ENCODE measurements around the gene OR7G1. TPM values are rescaled to one million over a fixed set of nuclear protein-coding genes. Genes with fewer than 3 reads are reported as not detected.

The OR7G1 gene
- total RNA-seq, 1 experiment from 2014 or later, result not detected

DNA sequence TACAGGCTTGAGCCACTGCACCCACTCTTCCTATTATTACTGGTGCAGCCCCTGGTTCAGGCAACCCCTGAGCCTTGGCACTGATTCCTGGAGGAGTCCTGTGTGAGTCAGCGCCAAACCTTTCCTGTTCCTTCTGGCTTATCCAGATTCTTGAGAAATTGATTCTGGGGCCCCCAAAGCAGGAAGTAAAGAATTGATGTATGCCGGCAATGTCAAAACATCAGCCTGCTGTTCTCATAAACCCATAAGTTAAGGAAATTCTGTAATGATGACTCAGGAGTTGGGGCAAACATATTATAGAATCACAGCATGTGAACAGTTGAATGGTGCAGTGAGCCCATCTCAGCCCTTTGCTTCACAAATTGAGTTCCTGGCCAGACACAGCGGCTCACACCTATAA lies 12.6 kb upstream of the OR7G1 start:
- Histone ChIP-seq H4K20me1 (ENCODE audit: insufficient read depth) (no peaks in the 10 kb centered on the region), H3K4me3 (no peak overlapping the region), H3K4me1 (replicated peaks; ENCODE audit: insufficient read depth) (peaks cover 30% of the 10 kb centered on the region), H3K79me2 (ENCODE audit: low read depth) (no peaks in the 10 kb centered on the region), H3K9me3 (ENCODE audit: insufficient read depth, low read depth) (no peaks in the 10 kb centered on the region; the same call in 1 of the 2 replicates), H3F3A (ENCODE audit: insufficient read depth, low read depth) (peaks cover 11% of the 10 kb centered on the region; the same call in 1 of the 2 replicates), H3K27me3 (ENCODE audit: insufficient read depth, low read depth) (no peaks in the 10 kb centered on the region), H3K36me3 (ENCODE audit: low read depth) (no peaks in the 10 kb centered on the region), H2AFZ (no peak overlapping the region), H3K4me2 (peak overlapping the region; percentile 39), H3K27ac (peak overlapping the region; percentile 62), H3K9me2 (ENCODE audit: insufficient read depth) (no peaks in the 10 kb centered on the region)
- TF ChIP-seq, protein P1, sequence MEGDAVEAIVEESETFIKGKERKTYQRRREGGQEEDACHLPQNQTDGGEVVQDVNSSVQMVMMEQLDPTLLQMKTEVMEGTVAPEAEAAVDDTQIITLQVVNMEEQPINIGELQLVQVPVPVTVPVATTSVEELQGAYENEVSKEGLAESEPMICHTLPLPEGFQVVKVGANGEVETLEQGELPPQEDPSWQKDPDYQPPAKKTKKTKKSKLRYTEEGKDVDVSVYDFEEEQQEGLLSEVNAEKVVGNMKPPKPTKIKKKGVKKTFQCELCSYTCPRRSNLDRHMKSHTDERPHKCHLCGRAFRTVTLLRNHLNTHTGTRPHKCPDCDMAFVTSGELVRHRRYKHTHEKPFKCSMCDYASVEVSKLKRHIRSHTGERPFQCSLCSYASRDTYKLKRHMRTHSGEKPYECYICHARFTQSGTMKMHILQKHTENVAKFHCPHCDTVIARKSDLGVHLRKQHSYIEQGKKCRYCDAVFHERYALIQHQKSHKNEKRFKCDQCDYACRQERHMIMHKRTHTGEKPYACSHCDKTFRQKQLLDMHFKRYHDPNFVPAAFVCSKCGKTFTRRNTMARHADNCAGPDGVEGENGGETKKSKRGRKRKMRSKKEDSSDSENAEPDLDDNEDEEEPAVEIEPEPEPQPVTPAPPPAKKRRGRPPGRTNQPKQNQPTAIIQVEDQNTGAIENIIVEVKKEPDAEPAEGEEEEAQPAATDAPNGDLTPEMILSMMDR (conservative IDR thresholded peaks at IDR 0.05), result no peak
- no peak for TF ChIP-seq EZH2 (IDR thresholded peaks at IDR 0.05; ENCODE audit: low read depth)
- BruUV-seq (replicated peaks), result no TSS peak
- intact Hi-C loops (cut with micrococcal nuclease; ENCODE audit: unreplicated experiment), result no loop called here
- peak; percentile 44 to 100 for DNase-seq
- ChIA-PET CTCF (no interaction called here), POLR2A (ENCODE audit: unreplicated experiment) (no interaction called here)

GRCh38 chr19:9126900-9127405 lies 11.4 kb upstream of the OR7G1 start, which contains the start of gene OR7G3:
TSS of gene OR7G3 (minus strand) at chr19:9126950. CDS start at chr19:9126950, 0 bp downstream.
- no TSS peak for BruUV-seq (replicated peaks)
- intact Hi-C loops (cut with micrococcal nuclease; ENCODE audit: unreplicated experiment), result no loop called here

DNA sequence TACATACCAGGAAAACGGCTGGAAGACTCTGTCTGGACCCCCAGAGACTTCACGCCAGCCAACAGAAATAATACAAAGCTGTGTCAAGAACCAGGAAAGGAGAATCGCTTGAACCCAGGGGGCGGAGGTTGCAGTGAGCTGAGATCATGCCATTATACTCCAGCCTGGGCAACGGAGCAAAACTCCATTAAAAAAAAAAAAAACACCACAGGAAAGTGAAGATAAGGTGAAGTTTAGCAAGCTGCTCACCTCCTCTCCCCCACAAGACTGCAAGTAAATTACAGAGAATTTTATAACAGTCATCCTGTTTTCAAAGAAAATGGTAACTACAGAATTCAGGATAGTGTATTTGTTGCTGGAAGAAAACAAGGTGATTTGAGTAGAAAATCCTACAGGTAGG lies 984 bp upstream of the OR7G1 start:
- Histone ChIP-seq H3K9me2 (ENCODE audit: insufficient read depth) (no peaks in the 10 kb centered on the region), H4K20me1 (ENCODE audit: insufficient read depth) (no peaks in the 10 kb centered on the region), H3K9me3 (ENCODE audit: insufficient read depth, low read depth) (no peaks in the 10 kb centered on the region), H3K36me3 (ENCODE audit: low read depth) (no peaks in the 10 kb centered on the region), H3F3A (ENCODE audit: insufficient read depth, low read depth) (no peaks in the 10 kb centered on the region), H3K4me1 (replicated peaks; ENCODE audit: insufficient read depth) (no peaks in the 10 kb centered on the region), H3K79me2 (ENCODE audit: low read depth) (no peaks in the 10 kb centered on the region), H2AFZ (no peak overlapping the region), H3K27me3 (ENCODE audit: insufficient read depth, low read depth) (no peaks in the 10 kb centered on the region), H3K4me3 (no peak overlapping the region), H3K27ac (no peak overlapping the region), H3K4me2 (no peak overlapping the region)
- no peak for DNase-seq
- ChIA-PET POLR2A (ENCODE audit: unreplicated experiment) (no interaction called here), CTCF (no interaction called here)
- intact Hi-C loops (cut with micrococcal nuclease; ENCODE audit: unreplicated experiment), result no loop called here
- BruUV-seq (replicated peaks), result no TSS peak
- TF ChIP-seq EZH2 (IDR thresholded peaks at IDR 0.05; ENCODE audit: low read depth), result no peak
- TF ChIP-seq, protein P1 (conservative IDR thresholded peaks at IDR 0.05), result no peak

More at GRCh38 chr19:9126900-9127405, 11.4 kb upstream of the OR7G1 start, which contains the start of gene OR7G3:
- CTCF ChIA-PET, result no interaction called here
- Histone ChIP-seq H3F3A (ENCODE audit: insufficient read depth, low read depth) (peaks cover 11% of the 10 kb centered on the region; the same call in 1 of the 2 replicates), H3K79me2 (ENCODE audit: low read depth) (no peaks in the 10 kb centered on the region), H3K27me3 (ENCODE audit: insufficient read depth, low read depth) (no peaks in the 10 kb centered on the region), H3K9me2 (ENCODE audit: insufficient read depth) (no peaks in the 10 kb centered on the region), H3K9me3 (ENCODE audit: insufficient read depth, low read depth) (no peaks in the 10 kb centered on the region; the same call in 1 of the 2 replicates), H4K20me1 (ENCODE audit: insufficient read depth) (no peaks in the 10 kb centered on the region), H3K27ac (peak within 1 kb of the TSS; percentile 62; the same call in 1 of the 2 replicates), H3K4me1 (replicated peaks; ENCODE audit: insufficient read depth) (peaks cover 30% of the 10 kb centered on the region), H3K4me2 (no peak within 1 kb of the TSS), H3K4me3 (no peak within 1 kb of the TSS), H2AFZ (no peak within 1 kb of the TSS), H3K36me3 (ENCODE audit: low read depth) (no peaks in the 10 kb centered on the region)
- TF ChIP-seq EZH2 (IDR thresholded peaks at IDR 0.05; ENCODE audit: low read depth), result no peak
- TF ChIP-seq, protein P1 (conservative IDR thresholded peaks at IDR 0.05), result no peak
- DNase-seq, result no peak
- POLR2A ChIA-PET (ENCODE audit: unreplicated experiment), result no interaction called here
